Adrenal gland (tissue), 5 donors: ENCODE measurements around the gene SGO2.

Experiments used
- CTCF ChIP-seq, 6 experiments: fragments of 450-650 bp in 4 of 6; fragments of 200-600 bp in 2 of 6; sonication (generic) in 1 of 6; IDR thresholded peaks; 1 replicate in 5 of 6; 2 replicates in 1 of 6; pipeline versions ENCODE4 v1.5.1 to v1.8.0; 2016 to 2021; ENCODE audit warnings: antibody characterized with exemption in 6 of 6, mild to moderate bottlenecking in 2 of 6, moderate library complexity in 1 of 6
- POLR2A ChIP-seq, 2 donors: fragments of 450-650 bp; IDR thresholded peaks; one replicate each; pipeline ENCODE4 v1.6.1; 2017; ENCODE audit warnings: antibody characterized with exemption in 2 of 2, mild to moderate bottlenecking in 2 of 2, moderate library complexity in 1 of 2
- donor health status: DM: no; HTN: no; CAD: no.

- TF ChIP-seq CTCF (IDR thresholded peaks at IDR 0.05) (no peak), POLR2A (IDR thresholded peaks at IDR 0.05) (no peak)
These were observed 16.8 kb upstream of the SGO2 start for GRCh38 chr2:200509235-200509611.
